Measurements from ENCODE around the gene WARS2. TPM values are rescaled to one million over a fixed set of nuclear protein-coding genes. Genes with fewer than 3 reads are reported as not detected.

The WARS2 gene
- total and polyA plus RNA-seq, 8 donors, result 3.5 to 48.4 (median 9.5) TPM

GRCh38 chr1:119101563-119101962, 38.9 kb downstream of the WARS2 start:
- 77 to 93% (median 88%) methylated on average over 1 of the region's 1 CpG for WGBS, 5 donors
- Histone ChIP-seq H3K4me3 (no peak overlapping the region), H3K4me1 (no peaks in the 10 kb centered on the region), H3K9me3 (no peaks in the 10 kb centered on the region), H3K27me3 (no peaks in the 10 kb centered on the region), H3K36me3 (no peaks in the 10 kb centered on the region), H3K27ac (no peak overlapping the region)
- TF ChIP-seq EP300 (IDR thresholded peaks at IDR 0.05) (no peak), POLR2AphosphoS5 (IDR thresholded peaks at IDR 0.05) (no peak), POLR2A (IDR thresholded peaks at IDR 0.05) (no peak)
- TF ChIP-seq, protein P1, sequence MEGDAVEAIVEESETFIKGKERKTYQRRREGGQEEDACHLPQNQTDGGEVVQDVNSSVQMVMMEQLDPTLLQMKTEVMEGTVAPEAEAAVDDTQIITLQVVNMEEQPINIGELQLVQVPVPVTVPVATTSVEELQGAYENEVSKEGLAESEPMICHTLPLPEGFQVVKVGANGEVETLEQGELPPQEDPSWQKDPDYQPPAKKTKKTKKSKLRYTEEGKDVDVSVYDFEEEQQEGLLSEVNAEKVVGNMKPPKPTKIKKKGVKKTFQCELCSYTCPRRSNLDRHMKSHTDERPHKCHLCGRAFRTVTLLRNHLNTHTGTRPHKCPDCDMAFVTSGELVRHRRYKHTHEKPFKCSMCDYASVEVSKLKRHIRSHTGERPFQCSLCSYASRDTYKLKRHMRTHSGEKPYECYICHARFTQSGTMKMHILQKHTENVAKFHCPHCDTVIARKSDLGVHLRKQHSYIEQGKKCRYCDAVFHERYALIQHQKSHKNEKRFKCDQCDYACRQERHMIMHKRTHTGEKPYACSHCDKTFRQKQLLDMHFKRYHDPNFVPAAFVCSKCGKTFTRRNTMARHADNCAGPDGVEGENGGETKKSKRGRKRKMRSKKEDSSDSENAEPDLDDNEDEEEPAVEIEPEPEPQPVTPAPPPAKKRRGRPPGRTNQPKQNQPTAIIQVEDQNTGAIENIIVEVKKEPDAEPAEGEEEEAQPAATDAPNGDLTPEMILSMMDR (IDR thresholded peaks at IDR 0.05), result no peak
- intact Hi-C loops (cut with DNase I; ENCODE audit: low total_unique reads), result no loop called here
- no peak for DNase-seq

GRCh38 chr1:119099775-119100174, 40.7 kb downstream of the WARS2 start:
- Histone ChIP-seq H3K27me3 (no peaks in the 10 kb centered on the region), H3K4me1 (no peaks in the 10 kb centered on the region), H3K9me3 (no peaks in the 10 kb centered on the region), H3K36me3 (no peaks in the 10 kb centered on the region), H3K27ac (no peak overlapping the region), H3K4me3 (no peak overlapping the region)
- intact Hi-C loops (cut with DNase I; ENCODE audit: low total_unique reads), result no loop called here
- DNase-seq, result no peak
- no peak for TF ChIP-seq POLR2AphosphoS5 (IDR thresholded peaks at IDR 0.05)
- no peak for TF ChIP-seq POLR2A (IDR thresholded peaks at IDR 0.05)
- TF ChIP-seq, protein P1 (IDR thresholded peaks at IDR 0.05), result no peak
- TF ChIP-seq EP300 (IDR thresholded peaks at IDR 0.05), result no peak

DNA sequence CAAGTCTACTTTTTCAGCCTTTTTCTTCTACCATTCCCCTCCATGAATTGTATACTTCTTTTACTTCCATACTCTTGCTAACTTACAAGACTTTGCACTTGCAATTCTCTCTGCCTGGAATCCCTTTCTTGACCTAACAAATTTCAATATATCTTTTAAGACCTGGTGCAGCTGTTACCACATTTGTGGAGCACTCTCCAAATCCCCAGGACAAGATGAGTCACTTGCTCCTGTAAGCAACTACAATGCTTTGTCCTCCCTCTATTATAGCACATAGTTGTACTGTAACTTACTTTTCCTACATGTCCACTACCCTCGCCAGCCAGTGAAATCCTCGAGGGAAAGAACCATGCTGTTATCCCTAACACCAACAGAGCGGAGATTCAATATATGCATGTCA, 43.1 kb downstream of the WARS2 start:
- no peak for TF ChIP-seq POLR2AphosphoS5 (IDR thresholded peaks at IDR 0.05)
- no peak for TF ChIP-seq POLR2A (IDR thresholded peaks at IDR 0.05)
- TF ChIP-seq, protein P1 (IDR thresholded peaks at IDR 0.05), result no peak
- TF ChIP-seq EP300 (IDR thresholded peaks at IDR 0.05), result no peak
- Histone ChIP-seq H3K36me3 (no peaks in the 10 kb centered on the region), H3K4me1 (no peaks in the 10 kb centered on the region), H3K9me3 (no peaks in the 10 kb centered on the region), H3K27me3 (no peaks in the 10 kb centered on the region), H3K4me3 (no peak overlapping the region), H3K27ac (no peak overlapping the region)
- WGBS, 5 donors, result 79 to 95% (median 85%) methylated on average over 3 of the region's 3 CpGs
- DNase-seq, result no peak
- intact Hi-C loops (cut with DNase I; ENCODE audit: low total_unique reads), result no loop called here

DNA sequence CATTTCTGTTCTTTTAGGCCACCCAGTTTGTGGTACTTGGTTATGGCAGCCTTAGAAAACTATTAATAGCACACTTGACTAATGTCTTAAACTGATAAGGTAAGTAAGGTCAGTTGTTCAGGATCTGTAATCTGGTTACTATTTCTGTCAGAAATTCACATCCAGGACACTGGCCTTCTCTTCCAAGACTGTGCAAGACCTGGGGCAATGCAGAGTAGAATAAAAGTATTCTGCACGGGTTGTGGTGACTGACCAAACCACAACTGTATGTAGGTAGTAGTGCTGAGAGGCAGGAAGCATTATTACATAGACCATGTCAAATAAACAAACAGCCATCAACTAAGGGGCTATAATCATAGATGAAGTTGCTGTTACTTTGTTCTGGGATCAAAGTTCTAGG, 46.7 kb downstream of the WARS2 start:
- Histone ChIP-seq H3K4me3 (no peak overlapping the region), H3K27me3 (no peaks in the 10 kb centered on the region), H3K27ac (no peak overlapping the region), H3K9me3 (peaks cover 0 to 9% (median 0%) of the 10 kb centered on the region in 4 donors), H3K36me3 (no peaks in the 10 kb centered on the region), H3K4me1 (no peaks in the 10 kb centered on the region)
- intact Hi-C loops (cut with DNase I; ENCODE audit: low total_unique reads), result no loop called here
- DNase-seq, result no peak
- 86 to 100% (median 92%) methylated on average over 1 of the region's 1 CpG for WGBS, 5 donors
- no peak for TF ChIP-seq POLR2A (IDR thresholded peaks at IDR 0.05)
- no peak for TF ChIP-seq EP300 (IDR thresholded peaks at IDR 0.05)
- TF ChIP-seq, protein P1 (IDR thresholded peaks at IDR 0.05), result no peak
- TF ChIP-seq POLR2AphosphoS5 (IDR thresholded peaks at IDR 0.05), result no peak
